NCI-H1417 (cell line): ENCODE measurements around the gene FAM180B.
"Not testable (repeated sequence)": the region's sequence is repeated elsewhere in the genome, so short reads cannot be mapped to it uniquely, and the experiment has no call there.

Experiments
- DNase-seq, 3 experiments: peaks; one replicate each; lab custom pipeline; 2025; lab: John Stamatoyannopoulos, UW

Gene FAM180B

DNA sequence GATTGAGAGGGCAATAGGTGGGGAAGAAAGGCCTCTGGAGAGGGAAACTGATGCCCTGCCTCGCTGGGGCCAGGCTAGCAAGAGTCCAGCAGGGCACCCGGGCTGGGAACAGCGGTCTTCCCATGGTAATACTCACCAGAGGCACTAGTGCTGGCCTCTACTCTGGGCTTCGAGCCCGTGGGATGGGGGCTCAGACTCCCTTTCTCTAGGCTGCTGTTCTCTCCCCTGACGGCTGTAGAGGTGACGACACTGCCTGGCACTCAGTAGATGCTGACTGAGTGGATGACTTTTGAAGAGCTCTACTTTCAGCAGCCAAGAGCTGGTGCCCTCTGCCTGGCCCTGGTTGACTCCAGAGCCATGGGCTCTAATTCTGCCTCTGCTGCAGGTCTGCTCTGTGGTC is 8.6 kb downstream of the FAM180B start:
- DNase-seq = no peak

GRCh38 chr11:47595967-47596366 is 9.5 kb downstream of the FAM180B start:
- no peak for DNase-seq

GRCh38 chr11:47599902-47600301 is 13.4 kb downstream of the FAM180B start:
- no peak for DNase-seq

DNA sequence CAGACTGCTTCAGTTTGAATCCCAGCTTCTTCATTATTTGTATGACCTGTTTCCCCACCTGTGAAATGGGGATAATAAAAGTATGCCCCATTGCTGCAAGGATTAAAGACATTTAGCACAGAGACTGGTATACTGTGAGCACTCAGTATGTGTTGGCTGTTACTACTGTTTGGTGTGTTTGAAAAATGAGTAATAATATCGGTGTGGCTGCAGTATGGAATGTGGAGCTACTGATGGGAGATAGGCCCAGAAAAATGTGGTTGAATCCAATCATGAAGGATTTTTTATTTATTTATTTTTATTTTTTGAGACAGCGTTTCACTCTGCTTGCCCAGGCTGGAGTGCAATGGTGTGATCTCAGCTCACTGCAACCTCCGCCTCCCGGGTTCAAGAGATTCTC is 16.8 kb downstream of the FAM180B start:
- DNase-seq = no peak

GRCh38 chr11:47605921-47606320 is 19.4 kb downstream of the FAM180B start:
- no peak for DNase-seq

DNA sequence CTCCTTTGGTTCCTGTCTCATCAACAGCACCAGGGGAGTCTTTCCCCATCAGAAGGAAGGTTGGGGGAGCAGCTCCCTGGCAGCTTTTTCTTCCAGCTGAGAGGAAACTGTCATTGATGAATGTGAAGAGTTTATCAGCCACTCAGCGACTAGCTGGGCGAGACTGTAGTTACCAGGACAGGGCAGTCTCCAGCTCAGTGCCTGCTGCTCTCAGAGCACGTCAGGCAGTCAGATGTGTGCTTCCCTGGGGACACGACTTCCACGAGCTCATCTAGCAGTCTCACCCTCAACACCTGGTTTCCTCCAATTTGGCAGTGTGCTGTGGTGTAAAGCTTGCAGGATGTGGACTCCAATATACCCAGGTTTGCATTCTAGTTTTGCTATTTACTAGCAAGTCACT is 20.3 kb downstream of the FAM180B start:
- peak in 1 of 3 experiments; percentile 14 for DNase-seq

- no peak for DNase-seq
These were observed 20.9 kb downstream of the FAM180B start for GRCh38 chr11:47607380-47607779.

- DNase-seq = no peak
These were observed 23.2 kb downstream of the FAM180B start for GRCh38 chr11:47609675-47610074.

DNA sequence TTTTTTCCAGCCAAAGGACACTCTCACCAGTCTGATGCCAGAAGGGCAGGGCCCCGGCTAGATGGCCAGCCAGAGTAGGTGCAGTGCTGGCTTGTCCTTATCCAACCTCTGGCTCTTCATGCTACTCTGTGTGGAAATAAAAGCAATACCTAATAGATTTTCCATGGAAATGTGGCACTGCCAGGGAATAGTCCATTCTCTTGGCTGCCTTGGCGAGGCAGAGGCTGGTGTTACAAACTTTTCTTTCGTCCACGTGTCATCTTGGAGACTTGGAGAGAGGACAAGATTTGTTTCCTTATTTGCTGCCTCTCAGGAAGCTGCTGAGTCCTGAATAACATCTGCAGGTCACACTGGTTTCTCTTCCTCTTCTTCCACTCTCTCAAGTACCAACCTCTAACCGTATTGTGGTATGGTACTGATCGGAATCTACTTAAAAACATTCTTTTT is 24.9 kb downstream of the FAM180B start:
- DNase-seq = no peak

GRCh38 chr11:47615249-47615648 is 28.8 kb downstream of the FAM180B start:
- DNase-seq = no peak

GRCh38 chr11:47616726-47617416 is 30.4 kb downstream of the FAM180B start:
- DNase-seq = peak in 2 of 3 experiments; percentile 4 to 56

- no peak for DNase-seq
These were observed 30.9 kb downstream of the FAM180B start for GRCh38 chr11:47617417-47617809.

DNA sequence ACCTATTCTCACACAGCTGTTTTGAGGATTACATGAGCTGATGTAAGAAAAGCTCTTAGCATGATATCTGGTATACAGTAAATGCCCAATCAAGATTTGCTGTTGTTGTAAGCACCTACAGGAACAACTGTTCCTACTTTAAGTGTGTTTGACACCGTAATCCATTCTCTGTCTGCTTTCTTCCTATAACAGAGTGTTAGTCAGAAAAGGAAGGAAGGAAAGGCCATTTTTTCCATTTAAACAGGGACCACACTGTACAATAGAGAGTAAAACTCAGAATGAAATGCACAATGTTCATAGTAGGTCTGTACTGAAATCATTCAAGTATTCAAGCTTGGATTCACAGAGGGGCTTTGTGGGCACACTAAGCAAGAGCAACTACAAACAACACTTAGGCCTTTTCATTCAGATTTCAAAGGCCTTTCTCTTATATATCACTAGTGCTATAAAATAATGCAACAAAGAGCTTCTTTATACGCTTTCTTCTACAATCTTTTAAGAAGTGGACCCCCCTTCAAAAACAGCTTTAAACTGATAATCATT is 34.4 kb downstream of the FAM180B start:
- no peak for DNase-seq

- DNase-seq = no peak
These were observed 39.8 kb downstream of the FAM180B start for GRCh38 chr11:47626234-47626633.

DNA sequence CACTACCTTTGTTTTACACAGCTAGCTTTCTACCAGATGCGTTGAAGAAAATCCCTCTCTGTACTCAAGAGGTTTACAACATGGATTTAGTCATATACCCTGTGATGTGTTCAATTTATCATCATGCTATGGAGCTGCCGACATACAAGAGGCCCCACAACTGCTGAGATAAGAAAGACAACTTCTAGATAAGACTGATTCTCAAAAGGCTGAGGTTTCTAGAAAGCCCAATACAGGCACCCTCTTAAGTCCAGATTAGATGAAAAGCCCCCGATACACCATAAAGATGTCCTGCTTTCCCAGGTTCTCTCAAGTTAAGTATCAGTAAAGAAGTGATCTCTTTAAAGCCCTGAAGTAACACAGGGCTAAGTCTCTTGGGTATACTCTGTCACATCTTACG is 41.5 kb downstream of the FAM180B start:
- DNase-seq = no peak

GRCh38 chr11:47631473-47631872 is 45.0 kb downstream of the FAM180B start:
- DNase-seq = no peak

- DNase-seq = not testable (repeated sequence)
These were observed 49.9 kb downstream of the FAM180B start for GRCh38 chr11:47636331-47636730.
